Measurements from ENCODE around the gene NR1H4.

The NR1H4 gene

DNA sequence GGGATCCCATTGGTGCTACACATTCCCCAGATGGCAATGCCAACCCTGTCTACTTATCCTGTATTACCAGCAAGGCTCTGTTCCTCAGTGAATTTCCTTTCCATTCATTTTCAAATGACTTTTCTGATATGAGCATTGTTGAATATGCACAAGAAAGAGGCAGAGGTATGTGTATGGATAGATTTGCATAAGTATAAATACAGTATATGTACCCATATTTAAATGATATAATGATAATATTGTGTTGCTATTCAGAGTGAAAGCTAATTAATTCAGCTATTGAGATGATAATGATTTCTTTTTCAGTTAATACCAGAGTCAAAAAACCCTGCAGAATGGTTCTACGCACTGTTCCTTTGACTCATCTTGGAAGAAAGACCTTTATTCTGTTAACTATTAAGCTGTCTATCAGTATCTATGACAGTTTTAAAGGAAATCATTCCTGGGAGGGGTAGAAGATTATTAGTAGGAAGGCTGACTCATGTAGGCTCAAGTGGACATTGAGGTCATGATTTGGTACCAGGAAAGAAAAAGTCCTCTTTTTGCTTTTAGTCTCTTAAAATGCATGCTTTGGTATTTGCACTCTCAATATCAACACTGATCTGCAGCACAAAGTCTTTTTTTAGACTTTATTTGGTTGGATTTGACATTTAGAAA, 54.9 kb downstream of the NR1H4 start:
- CTCF ChIA-PET = interaction anchor here (0.6 kb wide), 1 partner anchor 1932 kb away, joined by 4 read pairs; no protein-coding TSS in a partner anchor
- POLR2A ChIA-PET (ENCODE audit: low non-redundant PET) = no interaction called here

DNA sequence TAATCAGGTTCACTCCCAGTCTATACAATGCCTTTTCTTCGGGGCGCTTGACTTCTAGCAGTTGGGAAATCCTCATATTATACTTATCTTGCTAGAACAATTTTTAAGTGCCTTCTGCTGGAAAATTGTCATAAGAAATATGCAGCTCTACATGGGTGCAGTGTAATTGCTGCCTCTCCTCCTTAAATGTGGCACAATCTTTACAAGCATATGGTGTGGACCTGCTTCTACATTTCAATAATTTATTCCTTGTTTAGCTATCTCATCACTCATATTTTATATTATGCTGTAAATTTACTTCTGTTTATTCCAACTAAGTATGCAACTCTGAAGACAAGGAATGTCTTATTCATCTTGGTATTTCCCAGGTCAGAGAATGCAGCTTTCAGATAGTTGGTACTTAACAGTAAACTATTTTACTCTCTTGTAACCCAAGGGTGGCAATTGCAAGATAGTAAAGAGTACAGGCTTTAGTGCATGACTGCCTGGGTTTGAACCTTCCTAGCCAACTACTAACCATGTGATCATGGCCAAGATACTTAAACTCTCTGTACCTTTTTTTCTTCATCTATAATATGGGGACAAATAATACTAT, 56.2 kb downstream of the NR1H4 start:
- DNase-seq (ENCODE audit: low spot score) = no peak
- POLR2A ChIA-PET (ENCODE audit: low non-redundant PET) = no interaction called here
- no peak overlapping the region for H3K27ac ChIP-seq
- CTCF ChIA-PET = no interaction called here
- TF ChIP-seq, protein P1, sequence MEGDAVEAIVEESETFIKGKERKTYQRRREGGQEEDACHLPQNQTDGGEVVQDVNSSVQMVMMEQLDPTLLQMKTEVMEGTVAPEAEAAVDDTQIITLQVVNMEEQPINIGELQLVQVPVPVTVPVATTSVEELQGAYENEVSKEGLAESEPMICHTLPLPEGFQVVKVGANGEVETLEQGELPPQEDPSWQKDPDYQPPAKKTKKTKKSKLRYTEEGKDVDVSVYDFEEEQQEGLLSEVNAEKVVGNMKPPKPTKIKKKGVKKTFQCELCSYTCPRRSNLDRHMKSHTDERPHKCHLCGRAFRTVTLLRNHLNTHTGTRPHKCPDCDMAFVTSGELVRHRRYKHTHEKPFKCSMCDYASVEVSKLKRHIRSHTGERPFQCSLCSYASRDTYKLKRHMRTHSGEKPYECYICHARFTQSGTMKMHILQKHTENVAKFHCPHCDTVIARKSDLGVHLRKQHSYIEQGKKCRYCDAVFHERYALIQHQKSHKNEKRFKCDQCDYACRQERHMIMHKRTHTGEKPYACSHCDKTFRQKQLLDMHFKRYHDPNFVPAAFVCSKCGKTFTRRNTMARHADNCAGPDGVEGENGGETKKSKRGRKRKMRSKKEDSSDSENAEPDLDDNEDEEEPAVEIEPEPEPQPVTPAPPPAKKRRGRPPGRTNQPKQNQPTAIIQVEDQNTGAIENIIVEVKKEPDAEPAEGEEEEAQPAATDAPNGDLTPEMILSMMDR (conservative IDR thresholded peaks at IDR 0.05; ENCODE audit: low read depth) = no peak

More for the DNA sequence above, 54.9 kb downstream of the NR1H4 start:
- DNase-seq (ENCODE audit: low spot score) = no peak
- TF ChIP-seq, protein P1 (conservative IDR thresholded peaks at IDR 0.05; ENCODE audit: low read depth) = no peak
- no peak overlapping the region for H3K27ac ChIP-seq

DNA sequence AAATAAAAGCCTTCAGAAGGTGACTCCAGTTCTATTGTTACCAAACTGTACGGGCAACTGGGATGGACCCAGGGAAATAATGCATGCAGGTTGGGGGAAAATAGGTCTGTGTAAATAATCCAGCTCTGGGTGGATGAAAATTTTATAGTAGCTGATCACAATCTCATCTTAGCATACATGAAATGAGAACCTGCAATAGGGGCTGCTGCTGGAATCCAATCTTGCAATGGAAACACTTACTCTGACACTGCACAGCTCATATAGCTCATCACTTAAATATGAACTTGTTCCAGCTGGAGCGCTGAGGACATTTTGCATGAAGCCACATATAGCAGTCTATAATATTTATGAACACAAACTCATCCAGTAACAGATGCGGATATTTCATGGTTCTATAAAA, 59.7 kb downstream of the NR1H4 start:
- POLR2A ChIA-PET (ENCODE audit: low non-redundant PET) = no interaction called here
- no peak overlapping the region for H3K27ac ChIP-seq
- DNase-seq (ENCODE audit: low spot score) = no peak
- TF ChIP-seq, protein P1 (conservative IDR thresholded peaks at IDR 0.05; ENCODE audit: low read depth) = no peak
- CTCF ChIA-PET = no interaction called here

DNA sequence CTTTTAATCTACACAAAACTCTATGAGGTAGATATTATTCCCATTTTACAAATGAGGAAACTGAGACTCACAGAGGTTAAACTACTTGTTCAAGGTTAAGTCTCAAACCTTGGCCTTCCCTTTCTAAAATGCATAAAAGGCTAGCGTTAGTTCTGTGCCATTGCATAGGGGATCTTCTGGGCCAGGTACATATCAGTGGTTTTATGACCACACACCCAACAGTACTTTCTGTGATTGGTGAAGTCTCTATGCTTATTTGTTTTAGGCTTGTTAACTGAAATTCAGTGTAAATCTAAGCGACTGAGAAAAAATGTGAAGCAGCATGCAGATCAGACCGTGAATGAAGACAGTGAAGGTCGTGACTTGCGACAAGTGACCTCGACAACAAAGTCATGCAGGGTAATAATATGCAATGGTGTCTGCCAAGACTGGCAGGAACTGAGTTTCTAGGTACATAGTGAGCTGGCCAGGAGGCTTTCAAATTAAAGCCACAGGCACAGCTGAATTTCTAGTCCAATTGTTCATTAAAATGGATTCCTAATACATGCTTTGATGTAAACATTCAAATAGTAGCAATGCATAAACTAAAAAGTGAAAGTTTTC, 61.1 kb downstream of the NR1H4 start:
- H3K27ac ChIP-seq = no peak overlapping the region
- CTCF ChIA-PET = no interaction called here
- DNase-seq (ENCODE audit: low spot score) = no peak
- POLR2A ChIA-PET (ENCODE audit: low non-redundant PET) = no interaction called here
- TF ChIP-seq, protein P1 (conservative IDR thresholded peaks at IDR 0.05; ENCODE audit: low read depth) = no peak

DNA sequence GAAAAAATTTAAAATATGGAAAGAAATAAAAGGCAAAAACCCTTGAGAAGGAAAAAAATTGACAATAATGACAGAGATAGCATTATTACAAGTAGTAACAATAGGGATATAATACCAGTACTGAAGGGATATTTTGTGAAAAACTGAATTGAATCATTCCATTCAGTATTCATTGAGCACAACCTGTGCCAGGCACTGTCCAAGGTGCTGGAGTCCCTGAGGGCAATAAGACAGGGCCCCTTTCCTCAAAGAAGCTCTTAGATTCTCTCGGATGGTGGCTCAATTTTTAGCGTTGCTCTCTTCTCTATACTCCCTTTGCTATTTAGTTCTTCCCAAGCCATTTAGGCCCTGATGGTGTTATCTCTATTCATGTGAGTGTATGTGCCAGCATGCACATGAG, 65.5 kb downstream of the NR1H4 start:
- POLR2A ChIA-PET (ENCODE audit: low non-redundant PET) = no interaction called here
- CTCF ChIA-PET = no interaction called here
- H3K27ac ChIP-seq = no peak overlapping the region
- DNase-seq (ENCODE audit: low spot score) = peak; percentile 13
- TF ChIP-seq, protein P1 (conservative IDR thresholded peaks at IDR 0.05; ENCODE audit: low read depth) = no peak

DNA sequence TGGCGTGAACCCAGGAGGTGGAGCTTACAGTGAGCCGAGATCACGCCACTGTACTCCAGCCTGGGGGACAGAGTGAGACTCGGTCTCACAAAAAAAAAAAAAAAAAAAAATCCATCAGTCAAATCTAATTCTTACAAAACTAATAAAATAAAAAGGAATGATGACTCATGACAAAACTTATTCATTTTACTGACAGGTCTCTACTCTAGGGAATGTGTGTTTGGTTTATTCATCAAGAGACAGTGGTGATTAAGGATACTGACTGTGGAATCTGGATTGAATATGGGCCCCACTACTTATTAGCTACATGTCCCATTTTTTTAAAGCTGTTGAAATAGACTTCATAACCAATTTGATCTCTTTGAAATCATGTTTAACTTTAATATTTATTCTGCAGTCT, 70.5 kb downstream of the NR1H4 start:
- no peak overlapping the region for H3K27ac ChIP-seq
- no peak for DNase-seq (ENCODE audit: low spot score)
- TF ChIP-seq, protein P1 (conservative IDR thresholded peaks at IDR 0.05; ENCODE audit: low read depth) = no peak
- ChIA-PET CTCF (no interaction called here), POLR2A (ENCODE audit: low non-redundant PET) (no interaction called here)

Measured in RWPE1 (cell line).